ENCODE data around the gene ZNF697.
A peak's percentile ranks its signal among the peaks of the same experiment; 100 is the strongest.
"Not testable (repeated sequence)": the region's sequence is repeated elsewhere in the genome, so short reads cannot be mapped to it uniquely, and the experiment has no call there.

Gene ZNF697

GRCh38 chr1:119647734-119648619 is at the start of gene ZNF697:
TSS of gene ZNF697 (minus strand) at chr1:119648266. CDS start at chr1:119626100, 22,166 bp downstream.
- peak; percentile 84 to 91 for DNase-seq

GRCh38 chr1:119697598-119697997 is 49.5 kb upstream of the ZNF697 start:
- no peak for DNase-seq

GRCh38 chr1:119696863-119697262 is 48.8 kb upstream of the ZNF697 start:
- DNase-seq: not testable (repeated sequence)

- DNase-seq: no peak
These were observed 41.4 kb upstream of the ZNF697 start for GRCh38 chr1:119689511-119689910.

DNA sequence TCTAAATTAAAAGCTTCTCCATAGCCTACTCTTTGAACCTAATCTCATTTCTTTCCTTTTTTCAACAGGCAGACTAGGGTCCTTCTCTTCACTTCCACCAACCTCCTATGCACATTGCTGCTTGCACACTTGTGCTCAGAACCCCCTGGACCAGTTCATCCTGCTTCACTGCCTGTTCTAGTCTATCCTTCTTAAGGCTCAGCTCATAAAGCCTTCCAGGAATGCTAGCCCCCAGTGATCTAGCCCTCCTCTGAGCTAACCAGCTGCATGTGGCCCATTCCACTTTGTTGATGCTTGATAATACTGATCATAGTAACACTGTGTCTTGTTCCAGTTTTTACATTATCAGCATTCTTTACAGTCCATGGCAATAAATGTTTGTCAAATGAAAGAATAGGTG is 40.7 kb upstream of the ZNF697 start:
- no peak for DNase-seq

- no peak for DNase-seq
These were observed 39.5 kb upstream of the ZNF697 start for GRCh38 chr1:119687434-119688079.

GRCh38 chr1:119686661-119687060 is 38.6 kb upstream of the ZNF697 start:
- no peak for DNase-seq

DNA sequence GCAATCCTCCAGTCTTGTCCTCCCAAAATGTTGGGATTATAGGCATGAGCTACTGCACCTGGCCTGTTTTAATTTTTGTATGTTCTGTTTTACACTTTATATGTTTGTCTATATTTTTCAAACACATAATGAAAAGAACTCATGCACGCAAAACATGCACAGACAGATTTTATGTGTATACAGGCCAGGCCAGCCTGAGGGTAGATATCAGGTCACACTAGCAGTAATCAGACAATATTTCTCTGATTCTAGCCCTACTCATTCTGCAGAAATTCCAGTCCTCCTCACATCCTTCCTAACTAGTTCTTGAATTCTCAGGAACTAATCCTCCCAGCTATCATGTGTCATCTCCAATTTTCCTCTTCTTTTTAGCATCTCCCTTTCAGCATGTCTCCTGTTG is 35.8 kb upstream of the ZNF697 start:
- DNase-seq: no peak

DNA sequence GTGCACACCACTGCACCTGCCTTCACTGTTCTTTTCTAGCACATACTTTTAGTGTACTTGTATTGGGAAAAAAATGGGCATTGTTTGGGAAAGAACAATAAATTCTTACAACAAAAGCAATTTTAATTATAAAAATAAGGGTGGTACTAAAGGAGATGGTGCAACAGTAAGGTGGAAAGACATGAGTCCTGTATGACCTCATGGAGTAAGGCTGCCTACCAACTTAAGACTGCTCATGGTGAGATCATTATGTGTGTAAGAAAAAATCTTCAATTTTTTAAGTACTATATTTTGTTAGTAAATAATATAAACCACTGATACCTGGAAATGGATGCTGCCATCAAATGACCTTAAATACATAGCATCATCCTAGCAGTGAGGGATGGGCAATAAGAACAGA is 34.1 kb upstream of the ZNF697 start:
- DNase-seq: no peak

DNA sequence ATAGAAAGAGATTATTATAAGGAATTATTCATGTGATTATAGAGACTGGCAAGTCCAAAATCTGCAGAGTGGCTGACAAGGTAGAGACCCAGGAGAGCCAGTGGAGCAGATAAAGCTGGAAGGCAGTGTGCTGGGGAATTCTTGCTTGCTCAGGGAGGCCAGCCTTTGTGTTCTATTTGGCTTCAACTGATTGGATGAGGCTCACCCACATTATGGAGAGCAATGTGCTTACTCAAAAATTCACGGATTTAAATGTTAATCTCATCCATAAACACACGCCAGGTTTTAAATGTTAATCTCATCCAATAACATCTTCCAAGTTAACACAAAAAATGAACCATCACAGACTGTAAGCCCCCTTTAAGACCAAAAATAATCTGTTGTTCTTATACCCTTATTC is 33.5 kb upstream of the ZNF697 start:
- no peak for DNase-seq

GRCh38 chr1:119680723-119681122 is 32.7 kb upstream of the ZNF697 start:
- DNase-seq: no peak

DNA sequence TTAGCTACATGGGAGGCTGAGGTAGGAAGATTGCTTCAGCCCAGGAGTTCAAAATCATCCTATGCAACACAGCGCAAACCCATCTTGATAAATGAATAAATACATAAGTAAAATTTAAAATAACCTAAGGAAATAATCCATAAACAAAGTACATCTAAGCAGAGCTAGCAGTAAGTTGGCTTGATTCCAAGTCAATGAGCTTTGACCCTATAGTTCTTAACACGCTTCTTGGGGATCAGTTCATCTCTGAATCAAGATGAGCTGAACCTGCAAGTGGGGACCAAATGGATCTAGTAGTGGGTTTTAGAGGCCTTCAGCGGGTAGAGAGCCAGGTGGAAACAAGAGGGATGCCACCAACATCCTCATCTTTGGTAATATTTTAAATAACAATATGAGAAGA is 32.1 kb upstream of the ZNF697 start:
- no peak for DNase-seq

- no peak for DNase-seq
These were observed 31.2 kb upstream of the ZNF697 start for GRCh38 chr1:119679223-119679622.

- no peak for DNase-seq
These were observed 28.6 kb upstream of the ZNF697 start for GRCh38 chr1:119676571-119677206.

DNA sequence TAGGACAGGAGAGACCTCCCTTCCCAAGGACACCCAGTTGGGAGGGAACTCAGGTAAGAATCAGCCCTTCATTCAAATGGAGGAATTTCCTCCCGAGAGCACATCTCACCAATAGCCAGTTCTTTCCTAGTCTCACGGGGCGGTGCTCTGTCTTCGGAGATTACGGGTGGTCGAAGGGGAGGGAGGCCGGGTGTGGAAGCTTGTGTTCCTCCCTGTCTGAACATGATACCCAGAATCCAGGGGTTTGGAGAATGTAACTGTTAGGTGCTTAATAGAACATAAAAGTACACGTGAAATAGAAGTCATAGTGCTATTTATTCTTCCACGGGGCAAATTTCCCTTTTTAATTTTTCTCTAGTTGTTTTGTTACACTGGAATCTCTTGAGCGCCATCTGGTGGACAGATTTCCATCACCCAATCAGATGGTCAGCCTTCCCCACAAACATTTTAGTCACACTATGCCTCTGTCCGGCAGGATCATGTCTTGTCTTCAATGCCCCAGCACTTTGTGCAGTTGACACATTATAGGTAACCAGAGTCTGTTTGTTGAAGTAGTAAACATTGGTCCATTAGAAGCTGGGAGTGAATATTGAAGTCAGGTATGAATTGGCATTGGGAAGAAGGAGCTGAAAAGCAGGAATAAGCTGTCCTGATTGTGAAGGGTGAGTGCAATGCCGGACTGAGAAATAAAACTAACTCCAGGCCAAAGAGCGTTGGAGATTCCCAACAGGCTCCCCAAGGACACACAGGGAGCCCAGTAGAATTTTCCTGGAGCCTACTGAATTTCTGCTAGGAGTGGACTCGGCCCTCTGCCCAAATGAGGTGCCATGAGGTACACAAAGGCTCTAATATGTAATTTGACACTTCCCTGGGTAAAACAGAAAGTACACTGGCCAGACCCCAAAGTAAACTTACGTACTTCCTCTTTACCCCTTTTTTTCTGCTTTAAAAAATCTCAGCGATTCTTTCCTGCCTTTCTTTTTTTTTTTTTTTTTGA is 27.6 kb upstream of the ZNF697 start:
- DNase-seq: peak; percentile 61 to 69

- DNase-seq: peak; percentile 61 to 64
These were observed 26.8 kb upstream of the ZNF697 start for GRCh38 chr1:119674835-119675289.

DNA sequence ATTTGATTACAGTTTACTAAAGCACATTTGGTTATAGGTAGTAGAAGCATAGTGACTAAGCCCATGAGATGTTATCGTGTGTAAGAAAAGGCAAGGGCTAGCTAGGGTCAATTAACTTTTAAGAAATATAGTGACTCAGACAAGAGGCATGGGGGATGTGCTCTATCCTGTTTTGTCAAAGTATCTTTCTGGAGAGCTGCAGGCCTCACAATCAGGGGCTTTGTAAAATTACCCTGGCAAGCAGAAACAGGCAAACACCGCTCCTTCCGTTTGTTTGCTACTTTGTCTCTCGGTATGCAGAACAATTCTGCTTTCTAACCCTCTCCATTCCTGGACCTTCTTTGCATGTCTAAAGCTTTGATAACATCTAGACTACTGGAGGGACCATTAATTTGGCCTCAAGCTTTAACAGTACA is 26.1 kb upstream of the ZNF697 start:
- DNase-seq: no peak

DNA sequence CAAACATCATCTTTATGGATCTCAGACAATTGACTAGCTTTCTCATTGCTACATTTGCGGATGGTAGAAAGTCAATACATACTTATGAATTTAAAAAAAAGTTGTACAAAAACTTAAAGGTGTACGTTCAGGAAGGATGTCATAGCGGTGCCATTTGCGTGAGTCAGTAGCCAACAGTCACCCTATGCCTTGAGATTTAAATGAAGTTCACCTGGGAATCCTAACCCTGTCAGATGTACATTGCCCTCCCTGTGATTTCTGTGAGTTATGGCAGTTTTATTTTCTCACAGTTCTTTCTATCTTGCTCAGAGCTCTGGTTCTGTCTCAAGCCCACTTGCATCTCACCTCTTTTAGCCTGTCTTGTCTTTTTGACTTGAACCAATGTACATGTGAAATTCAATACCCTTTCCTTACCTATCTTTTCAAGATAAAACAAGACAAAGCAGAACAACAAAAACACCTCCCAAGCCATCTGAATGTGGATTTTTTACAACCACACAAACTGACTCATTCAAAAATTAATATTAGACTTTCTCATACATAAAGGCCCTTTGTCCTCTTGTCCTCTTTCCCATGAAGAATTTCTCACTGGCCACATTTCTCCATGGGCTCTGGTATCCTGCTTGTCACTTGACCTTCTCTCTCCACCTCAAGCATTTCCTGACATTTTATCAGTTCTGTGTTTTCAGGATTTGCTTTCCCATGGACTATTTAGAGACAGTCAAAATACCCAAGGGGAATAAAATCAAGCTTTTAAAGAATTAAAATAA is 25.3 kb upstream of the ZNF697 start:
- no peak for DNase-seq

DNA sequence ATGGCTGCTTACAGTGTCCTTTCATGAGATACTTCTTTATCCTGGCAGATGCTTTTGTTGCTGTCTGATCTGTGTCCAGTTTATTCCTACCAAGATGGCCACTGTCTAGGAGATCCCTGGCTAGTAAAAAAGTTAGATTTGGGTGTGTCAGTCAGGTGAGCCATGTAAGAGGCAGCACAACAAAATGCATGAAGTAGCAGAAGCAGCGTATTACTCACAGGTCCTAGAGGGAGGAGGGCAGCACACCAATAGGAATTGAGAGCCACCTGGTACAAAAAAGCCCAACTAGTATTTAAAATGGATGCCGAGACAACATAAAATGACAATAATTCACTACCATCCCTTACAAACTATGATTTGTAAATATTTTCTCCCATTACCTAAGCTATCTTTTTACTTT is 22.8 kb upstream of the ZNF697 start:
- no peak for DNase-seq

DNA sequence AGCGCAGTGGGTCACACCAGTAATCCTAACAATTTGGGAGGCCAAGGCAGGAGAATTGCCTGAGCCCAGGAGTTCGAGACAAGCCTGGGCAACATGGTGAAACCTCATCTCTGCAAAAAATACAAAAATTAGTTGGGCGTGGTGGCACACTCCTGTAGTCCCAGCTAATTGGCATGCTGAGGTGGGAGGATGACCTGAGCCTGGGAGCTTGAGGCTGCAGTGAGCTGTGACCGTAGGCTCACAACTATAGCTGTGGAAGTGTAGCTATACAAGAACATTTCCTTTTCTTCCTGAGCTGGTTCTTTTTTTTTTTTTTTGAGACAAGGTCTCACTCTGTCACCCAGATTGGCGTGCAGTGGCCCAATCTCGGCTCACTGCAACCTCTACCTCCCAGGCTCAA is 19.1 kb upstream of the ZNF697 start:
- no peak for DNase-seq

GRCh38 chr1:119664067-119664466 is 16.0 kb upstream of the ZNF697 start:
- no peak for DNase-seq

DNA sequence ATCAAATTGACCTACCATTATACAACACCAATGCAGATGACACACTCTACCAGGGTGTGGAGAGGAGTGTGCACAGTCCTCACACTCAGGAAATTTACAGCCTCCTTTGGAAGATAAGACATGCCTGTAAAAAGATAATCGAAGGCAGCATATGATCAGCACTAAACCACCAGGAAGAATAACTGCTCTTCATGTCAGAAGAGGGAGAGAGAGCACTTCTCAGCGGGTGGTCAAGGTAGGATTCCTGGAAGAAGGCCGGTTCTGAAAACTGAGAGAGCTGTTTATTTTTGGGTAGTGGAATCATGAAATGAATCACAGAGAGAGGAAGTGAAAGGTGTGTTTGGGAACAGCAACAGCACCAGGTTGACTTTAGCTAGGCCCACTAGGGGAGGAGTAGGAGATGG is 14.0 kb upstream of the ZNF697 start:
- no peak for DNase-seq

Data from NCI-H2081 (cell line).